WTC11 (cell line): ENCODE results near the gene SOCS7. TPM values are rescaled to one million over a fixed set of nuclear protein-coding genes. Genes with fewer than 3 reads are reported as not detected.

Experiments used
- ATAC-seq: fragments of 200-7000 bp; cut with Tn5 transposase; 2 replicates; pipeline ENCODE4 v1.10.0; 2021; ENCODE audit warnings: mild to moderate bottlenecking, moderate library complexity
- Bru-seq: library from RNA; stranded (reverse); fragments of 400-500 nt; gene quantifications from one replicate; lab custom pipeline; 2021; lab: Mats Ljungman, UMichigan
- CTCF ChIA-PET: fragments of 300-600 bp; sonication (Branson Sonifier 250); formaldehyde crosslinking; loops from one replicate; lab custom pipeline; 2021; ENCODE audit warnings: antibody characterized with exemption; lab: Charles Lee
- POLR2A ChIA-PET: fragments of 350-600 bp; sonication (Branson Sonifier 250); formaldehyde crosslinking; loops from one replicate; lab custom pipeline; 2021; ENCODE audit warnings: antibody characterized with exemption; lab: Charles Lee
- DNase-seq: peaks from one replicate; pipeline ENCODE4 v3.0.0; 2021; ENCODE audit warnings: low spot score
- H3K27ac Mint-ChIP-seq: 2 replicates; pipeline ENCODE4 v1.8.0; 2021; ENCODE audit warnings: mixed read lengths
- H3K27me3 Mint-ChIP-seq: 2 replicates; pipeline ENCODE4 v1.8.0; 2021; ENCODE audit warnings: low read depth, mild to moderate bottlenecking, moderate library complexity, mixed read lengths
- H3K36me3 Mint-ChIP-seq: 2 replicates; pipeline ENCODE4 v1.8.0; 2021; ENCODE audit warnings: mixed read lengths
- H3K4me1 Mint-ChIP-seq: 2 replicates; pipeline ENCODE4 v1.8.0; 2022; ENCODE audit warnings: mixed read lengths
- H3K4me3 Mint-ChIP-seq: 2 replicates; pipeline ENCODE4 v1.8.0; 2021; ENCODE audit warnings: mild to moderate bottlenecking, moderate library complexity, mixed read lengths
- H3K9me3 Mint-ChIP-seq: 2 replicates; pipeline ENCODE4 v1.8.0; 2021; ENCODE audit warnings: mixed read lengths
- ETV6 ChIP-seq: sonication (generic); formaldehyde crosslinking; IDR thresholded peaks from 2 replicates; pipeline ENCODE4 v1.8.1; 2022; ENCODE audit warnings: mild to moderate bottlenecking, missing genetic modification reagents
- GABPB1 ChIP-seq: sonication (generic); formaldehyde crosslinking; IDR thresholded peaks from 2 replicates; pipeline ENCODE4 v1.8.1; 2023; ENCODE audit warnings: mild to moderate bottlenecking, missing genetic modification reagents
- MXD4 ChIP-seq: fragments of 250-450 bp; sonication (Bioruptor Pico); IDR thresholded peaks from 2 replicates; pipeline ENCODE4 v1.8.0; 2021; ENCODE audit warnings: mild to moderate bottlenecking, moderate library complexity, borderline replicate concordance
- NR2C2 ChIP-seq: sonication (generic); formaldehyde crosslinking; IDR thresholded peaks from 2 replicates; pipeline ENCODE4 v1.8.0; 2022; ENCODE audit warnings: mild to moderate bottlenecking, missing genetic modification reagents
- SOX15 ChIP-seq: fragments of 250-450 bp; sonication (Bioruptor Pico); IDR thresholded peaks from 2 replicates; pipeline ENCODE4 v1.9.0; 2021; ENCODE audit warnings: mild to moderate bottlenecking
- TCF7 ChIP-seq: sonication (generic); formaldehyde crosslinking; IDR thresholded peaks from 2 replicates; pipeline ENCODE4 v1.8.0; 2022; ENCODE audit warnings: mild to moderate bottlenecking, low read depth, missing genetic modification reagents, moderate library complexity
- TEAD1 ChIP-seq: sonication (generic); formaldehyde crosslinking; IDR thresholded peaks from 2 replicates; pipeline ENCODE4 v1.8.0; 2022; ENCODE audit warnings: mild to moderate bottlenecking, missing genetic modification reagents
- ZNF263 ChIP-seq: sonication (generic); formaldehyde crosslinking; IDR thresholded peaks from 2 replicates; pipeline ENCODE4 v1.8.1; 2022; ENCODE audit warnings: low read depth, mild to moderate bottlenecking, moderate library complexity, missing genetic modification reagents
- ZNF317 ChIP-seq: sonication (generic); formaldehyde crosslinking; IDR thresholded peaks from 2 replicates; pipeline ENCODE4 v1.8.1; 2023; ENCODE audit warnings: low read depth, mild to moderate bottlenecking, moderate library complexity, missing genetic modification reagents, borderline replicate concordance
- long read RNA-seq, 3 experiments: library from RNA in 1 of 3; library from capped mRNA in 1 of 3; library from polyadenylated mRNA in 1 of 3; unstranded in 2 of 3; stranded (forward) in 1 of 3; transcript quantifications; one replicate each; pipeline ENCODE4 v2.0.0, GENCODE V29; 2021
- total RNA-seq: library from RNA; stranded (reverse); gene quantifications from 3 replicates; pipeline ENCODE4 v1.2.3, GENCODE V29; 2021
- TF ChIP-seq, protein P1 (sequence below): sonication (generic); formaldehyde crosslinking; IDR thresholded peaks from 2 replicates; pipeline ENCODE4 v1.8.1; 2023; ENCODE audit warnings: mild to moderate bottlenecking, missing genetic modification reagents, moderate library complexity
- TF ChIP-seq, protein P2 (sequence below): sonication (generic); formaldehyde crosslinking; IDR thresholded peaks from 2 replicates; pipeline ENCODE4 v1.8.0; 2022; ENCODE audit warnings: mild to moderate bottlenecking, missing genetic modification reagents
- TF ChIP-seq, protein P3 (sequence below): sonication (generic); formaldehyde crosslinking; IDR thresholded peaks from 2 replicates; pipeline ENCODE4 v1.8.1; 2022; ENCODE audit warnings: low read depth, mild to moderate bottlenecking, moderate library complexity, missing genetic modification reagents, borderline replicate concordance
- TF ChIP-seq, protein P4 (sequence below): sonication (generic); formaldehyde crosslinking; IDR thresholded peaks from 2 replicates; pipeline ENCODE4 v1.8.0; 2022; ENCODE audit warnings: mild to moderate bottlenecking, missing genetic modification reagents
- TF ChIP-seq, protein P5 (sequence below): sonication (generic); formaldehyde crosslinking; IDR thresholded peaks from 2 replicates; pipeline ENCODE4 v1.8.0; 2023; ENCODE audit warnings: missing genetic modification reagents, mild to moderate bottlenecking, borderline replicate concordance
- TF ChIP-seq, protein P6 (sequence below): sonication (generic); formaldehyde crosslinking; IDR thresholded peaks from 2 replicates; pipeline ENCODE4 v1.8.0; 2023; ENCODE audit warnings: mild to moderate bottlenecking, missing genetic modification reagents
- TF ChIP-seq, protein P7 (sequence below): sonication (generic); formaldehyde crosslinking; IDR thresholded peaks from 2 replicates; pipeline ENCODE4 v1.8.1; 2023; ENCODE audit warnings: mild to moderate bottlenecking, moderate library complexity, missing genetic modification reagents

The SOCS7 gene, protein sequence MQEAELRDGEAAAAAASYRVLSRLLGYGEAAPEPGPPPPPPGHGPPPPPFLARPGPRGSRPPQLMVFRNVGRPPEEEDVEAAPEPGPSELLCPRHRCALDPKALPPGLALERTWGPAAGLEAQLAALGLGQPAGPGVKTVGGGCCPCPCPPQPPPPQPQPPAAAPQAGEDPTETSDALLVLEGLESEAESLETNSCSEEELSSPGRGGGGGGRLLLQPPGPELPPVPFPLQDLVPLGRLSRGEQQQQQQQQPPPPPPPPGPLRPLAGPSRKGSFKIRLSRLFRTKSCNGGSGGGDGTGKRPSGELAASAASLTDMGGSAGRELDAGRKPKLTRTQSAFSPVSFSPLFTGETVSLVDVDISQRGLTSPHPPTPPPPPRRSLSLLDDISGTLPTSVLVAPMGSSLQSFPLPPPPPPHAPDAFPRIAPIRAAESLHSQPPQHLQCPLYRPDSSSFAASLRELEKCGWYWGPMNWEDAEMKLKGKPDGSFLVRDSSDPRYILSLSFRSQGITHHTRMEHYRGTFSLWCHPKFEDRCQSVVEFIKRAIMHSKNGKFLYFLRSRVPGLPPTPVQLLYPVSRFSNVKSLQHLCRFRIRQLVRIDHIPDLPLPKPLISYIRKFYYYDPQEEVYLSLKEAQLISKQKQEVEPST
- total RNA-seq (32.3 to 34.4 TPM (median 33.6 TPM) in 3 replicates), Bru-seq, nascent RNA (percentile 73 among the genes with signal in this experiment)
- long read RNA-seq, experiment 1, transcript SOCS7-202 (9 exons, 1,827 nt): major isoform, 8 of 32 reads
- long read RNA-seq, experiment 1, partial matches to known transcripts: 1 of 32 reads
- long read RNA-seq, experiment 1, other reads (novel, unspliced or antisense): 23 of 32 reads
- long read RNA-seq, experiment 2, full-length matches to known transcripts: 5 of 45 reads
- long read RNA-seq, experiment 2, partial matches to known transcripts: 2 of 45 reads
- long read RNA-seq, experiment 2, other reads (novel, unspliced or antisense): 38 of 45 reads
- long read RNA-seq, experiment 3, partial matches to known transcripts: 0 of 1 reads
- long read RNA-seq, experiment 3, other reads (novel, unspliced or antisense): 1 of 1 reads

DNA sequence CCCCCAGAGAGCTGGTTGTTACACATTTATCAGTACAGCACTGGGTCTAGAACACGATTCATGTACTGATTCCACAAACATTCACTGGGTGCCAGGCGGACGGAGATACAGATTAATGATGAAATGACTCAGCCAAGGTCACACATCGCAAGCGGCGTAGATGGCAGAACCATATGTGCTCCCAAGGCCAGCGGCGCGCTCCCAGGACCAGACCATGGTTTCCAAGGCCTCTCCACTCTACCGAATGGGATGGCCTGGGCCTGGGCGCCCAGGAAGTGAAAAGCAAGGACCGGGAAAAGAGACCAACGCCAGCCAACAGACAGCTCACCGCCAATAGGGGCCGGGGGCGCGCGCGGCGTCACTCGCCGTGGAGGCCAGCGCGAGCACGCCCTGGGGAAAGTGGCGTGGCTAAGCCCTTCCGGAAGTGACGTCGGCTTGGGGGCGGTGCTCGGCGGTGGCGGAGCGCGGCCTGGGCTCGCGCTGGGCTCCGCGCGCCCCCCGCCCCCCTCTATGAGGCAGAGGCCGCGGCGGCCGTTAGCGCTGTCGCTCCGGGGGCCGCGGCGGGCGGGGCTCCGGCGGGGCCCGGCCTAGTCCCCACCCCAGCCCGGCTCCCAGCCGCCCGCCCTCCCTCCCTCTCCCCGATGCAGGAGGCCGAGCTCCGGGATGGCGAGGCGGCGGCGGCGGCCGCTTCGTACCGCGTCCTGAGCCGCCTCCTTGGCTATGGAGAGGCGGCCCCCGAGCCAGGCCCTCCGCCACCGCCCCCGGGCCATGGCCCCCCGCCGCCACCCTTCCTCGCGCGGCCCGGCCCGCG is at the start of gene SOCS7:
Gene SOCS7 (plus strand): TSS at position 433 of the 811 bp plus-strand sequence. CDS start 209 bp downstream, at position 642.
- ChIA-PET POLR2A (interaction anchor here (0.9 to 1.3 kb wide), 2 partner anchors 52 to 64 kb away, joined by 3 read pairs; no protein-coding TSS in a partner anchor), CTCF (interaction anchor here (0.6 to 4.7 kb wide), 14 partner anchors 9 to 206 kb away, joined by 3 to 51 read pairs (median 6); no protein-coding TSS in a partner anchor)
- peak within 1 kb of the TSS; percentile 98 for H3K27ac Mint-ChIP-seq
- peaks cover 48% of the 10 kb centered on the region for H3K4me1 Mint-ChIP-seq
- H3K36me3 Mint-ChIP-seq: no peaks in the 10 kb centered on the region
- DNase-seq (peak; percentile 90), ATAC-seq (peak; percentile 81)
- peak within 1 kb of the TSS; percentile 79 for H3K4me3 Mint-ChIP-seq
- no peaks in the 10 kb centered on the region; the same call in 1 of the 2 replicates for H3K27me3 Mint-ChIP-seq
- H3K9me3 Mint-ChIP-seq: no peaks in the 10 kb centered on the region
- TF ChIP-seq, protein P1, sequence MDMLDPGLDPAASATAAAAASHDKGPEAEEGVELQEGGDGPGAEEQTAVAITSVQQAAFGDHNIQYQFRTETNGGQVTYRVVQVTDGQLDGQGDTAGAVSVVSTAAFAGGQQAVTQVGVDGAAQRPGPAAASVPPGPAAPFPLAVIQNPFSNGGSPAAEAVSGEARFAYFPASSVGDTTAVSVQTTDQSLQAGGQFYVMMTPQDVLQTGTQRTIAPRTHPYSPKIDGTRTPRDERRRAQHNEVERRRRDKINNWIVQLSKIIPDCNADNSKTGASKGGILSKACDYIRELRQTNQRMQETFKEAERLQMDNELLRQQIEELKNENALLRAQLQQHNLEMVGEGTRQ (CRISPR knock-in tag): no peak
- TF ChIP-seq ZNF263 (CRISPR knock-in tag) (no peak), TEAD1 (CRISPR knock-in tag) (no peak), ETV6 (CRISPR knock-in tag) (peak; percentile 73), ZNF317 (CRISPR knock-in tag) (no peak), MXD4 (CRISPR knock-in tag) (no peak), SOX15 (CRISPR knock-in tag) (no peak), GABPB1 (CRISPR knock-in tag) (peak; percentile 82), TCF7 (no peak), NR2C2 (CRISPR knock-in tag) (no peak)
- TF ChIP-seq, protein P2, sequence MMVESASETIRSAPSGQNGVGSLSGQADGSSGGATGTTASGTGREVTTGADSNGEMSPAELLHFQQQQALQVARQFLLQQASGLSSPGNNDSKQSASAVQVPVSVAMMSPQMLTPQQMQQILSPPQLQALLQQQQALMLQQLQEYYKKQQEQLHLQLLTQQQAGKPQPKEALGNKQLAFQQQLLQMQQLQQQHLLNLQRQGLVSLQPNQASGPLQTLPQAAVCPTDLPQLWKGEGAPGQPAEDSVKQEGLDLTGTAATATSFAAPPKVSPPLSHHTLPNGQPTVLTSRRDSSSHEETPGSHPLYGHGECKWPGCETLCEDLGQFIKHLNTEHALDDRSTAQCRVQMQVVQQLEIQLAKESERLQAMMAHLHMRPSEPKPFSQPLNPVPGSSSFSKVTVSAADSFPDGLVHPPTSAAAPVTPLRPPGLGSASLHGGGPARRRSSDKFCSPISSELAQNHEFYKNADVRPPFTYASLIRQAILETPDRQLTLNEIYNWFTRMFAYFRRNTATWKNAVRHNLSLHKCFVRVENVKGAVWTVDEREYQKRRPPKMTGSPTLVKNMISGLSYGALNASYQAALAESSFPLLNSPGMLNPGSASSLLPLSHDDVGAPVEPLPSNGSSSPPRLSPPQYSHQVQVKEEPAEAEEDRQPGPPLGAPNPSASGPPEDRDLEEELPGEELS (CRISPR knock-in tag): peak; percentile 71; the same call in 1 of the 2 replicates
- TF ChIP-seq, protein P3, sequence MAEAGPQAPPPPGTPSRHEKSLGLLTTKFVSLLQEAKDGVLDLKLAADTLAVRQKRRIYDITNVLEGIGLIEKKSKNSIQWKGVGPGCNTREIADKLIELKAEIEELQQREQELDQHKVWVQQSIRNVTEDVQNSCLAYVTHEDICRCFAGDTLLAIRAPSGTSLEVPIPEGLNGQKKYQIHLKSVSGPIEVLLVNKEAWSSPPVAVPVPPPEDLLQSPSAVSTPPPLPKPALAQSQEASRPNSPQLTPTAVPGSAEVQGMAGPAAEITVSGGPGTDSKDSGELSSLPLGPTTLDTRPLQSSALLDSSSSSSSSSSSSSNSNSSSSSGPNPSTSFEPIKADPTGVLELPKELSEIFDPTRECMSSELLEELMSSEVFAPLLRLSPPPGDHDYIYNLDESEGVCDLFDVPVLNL: no peak
- TF ChIP-seq, protein P4, sequence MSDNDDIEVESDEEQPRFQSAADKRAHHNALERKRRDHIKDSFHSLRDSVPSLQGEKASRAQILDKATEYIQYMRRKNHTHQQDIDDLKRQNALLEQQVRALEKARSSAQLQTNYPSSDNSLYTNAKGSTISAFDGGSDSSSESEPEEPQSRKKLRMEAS (CRISPR knock-in tag): peak; percentile 69; the same call in 1 of the 2 replicates
- TF ChIP-seq, protein P5, sequence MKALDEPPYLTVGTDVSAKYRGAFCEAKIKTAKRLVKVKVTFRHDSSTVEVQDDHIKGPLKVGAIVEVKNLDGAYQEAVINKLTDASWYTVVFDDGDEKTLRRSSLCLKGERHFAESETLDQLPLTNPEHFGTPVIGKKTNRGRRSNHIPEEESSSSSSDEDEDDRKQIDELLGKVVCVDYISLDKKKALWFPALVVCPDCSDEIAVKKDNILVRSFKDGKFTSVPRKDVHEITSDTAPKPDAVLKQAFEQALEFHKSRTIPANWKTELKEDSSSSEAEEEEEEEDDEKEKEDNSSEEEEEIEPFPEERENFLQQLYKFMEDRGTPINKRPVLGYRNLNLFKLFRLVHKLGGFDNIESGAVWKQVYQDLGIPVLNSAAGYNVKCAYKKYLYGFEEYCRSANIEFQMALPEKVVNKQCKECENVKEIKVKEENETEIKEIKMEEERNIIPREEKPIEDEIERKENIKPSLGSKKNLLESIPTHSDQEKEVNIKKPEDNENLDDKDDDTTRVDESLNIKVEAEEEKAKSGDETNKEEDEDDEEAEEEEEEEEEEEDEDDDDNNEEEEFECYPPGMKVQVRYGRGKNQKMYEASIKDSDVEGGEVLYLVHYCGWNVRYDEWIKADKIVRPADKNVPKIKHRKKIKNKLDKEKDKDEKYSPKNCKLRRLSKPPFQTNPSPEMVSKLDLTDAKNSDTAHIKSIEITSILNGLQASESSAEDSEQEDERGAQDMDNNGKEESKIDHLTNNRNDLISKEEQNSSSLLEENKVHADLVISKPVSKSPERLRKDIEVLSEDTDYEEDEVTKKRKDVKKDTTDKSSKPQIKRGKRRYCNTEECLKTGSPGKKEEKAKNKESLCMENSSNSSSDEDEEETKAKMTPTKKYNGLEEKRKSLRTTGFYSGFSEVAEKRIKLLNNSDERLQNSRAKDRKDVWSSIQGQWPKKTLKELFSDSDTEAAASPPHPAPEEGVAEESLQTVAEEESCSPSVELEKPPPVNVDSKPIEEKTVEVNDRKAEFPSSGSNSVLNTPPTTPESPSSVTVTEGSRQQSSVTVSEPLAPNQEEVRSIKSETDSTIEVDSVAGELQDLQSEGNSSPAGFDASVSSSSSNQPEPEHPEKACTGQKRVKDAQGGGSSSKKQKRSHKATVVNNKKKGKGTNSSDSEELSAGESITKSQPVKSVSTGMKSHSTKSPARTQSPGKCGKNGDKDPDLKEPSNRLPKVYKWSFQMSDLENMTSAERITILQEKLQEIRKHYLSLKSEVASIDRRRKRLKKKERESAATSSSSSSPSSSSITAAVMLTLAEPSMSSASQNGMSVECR (CRISPR knock-in tag): no peak
- TF ChIP-seq, protein P6, sequence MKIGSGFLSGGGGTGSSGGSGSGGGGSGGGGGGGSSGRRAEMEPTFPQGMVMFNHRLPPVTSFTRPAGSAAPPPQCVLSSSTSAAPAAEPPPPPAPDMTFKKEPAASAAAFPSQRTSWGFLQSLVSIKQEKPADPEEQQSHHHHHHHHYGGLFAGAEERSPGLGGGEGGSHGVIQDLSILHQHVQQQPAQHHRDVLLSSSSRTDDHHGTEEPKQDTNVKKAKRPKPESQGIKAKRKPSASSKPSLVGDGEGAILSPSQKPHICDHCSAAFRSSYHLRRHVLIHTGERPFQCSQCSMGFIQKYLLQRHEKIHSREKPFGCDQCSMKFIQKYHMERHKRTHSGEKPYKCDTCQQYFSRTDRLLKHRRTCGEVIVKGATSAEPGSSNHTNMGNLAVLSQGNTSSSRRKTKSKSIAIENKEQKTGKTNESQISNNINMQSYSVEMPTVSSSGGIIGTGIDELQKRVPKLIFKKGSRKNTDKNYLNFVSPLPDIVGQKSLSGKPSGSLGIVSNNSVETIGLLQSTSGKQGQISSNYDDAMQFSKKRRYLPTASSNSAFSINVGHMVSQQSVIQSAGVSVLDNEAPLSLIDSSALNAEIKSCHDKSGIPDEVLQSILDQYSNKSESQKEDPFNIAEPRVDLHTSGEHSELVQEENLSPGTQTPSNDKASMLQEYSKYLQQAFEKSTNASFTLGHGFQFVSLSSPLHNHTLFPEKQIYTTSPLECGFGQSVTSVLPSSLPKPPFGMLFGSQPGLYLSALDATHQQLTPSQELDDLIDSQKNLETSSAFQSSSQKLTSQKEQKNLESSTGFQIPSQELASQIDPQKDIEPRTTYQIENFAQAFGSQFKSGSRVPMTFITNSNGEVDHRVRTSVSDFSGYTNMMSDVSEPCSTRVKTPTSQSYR (CRISPR knock-in tag): 0 out of 2 replicates have a peak, but pooled peaks have one; percentile 30
- TF ChIP-seq, protein P7, sequence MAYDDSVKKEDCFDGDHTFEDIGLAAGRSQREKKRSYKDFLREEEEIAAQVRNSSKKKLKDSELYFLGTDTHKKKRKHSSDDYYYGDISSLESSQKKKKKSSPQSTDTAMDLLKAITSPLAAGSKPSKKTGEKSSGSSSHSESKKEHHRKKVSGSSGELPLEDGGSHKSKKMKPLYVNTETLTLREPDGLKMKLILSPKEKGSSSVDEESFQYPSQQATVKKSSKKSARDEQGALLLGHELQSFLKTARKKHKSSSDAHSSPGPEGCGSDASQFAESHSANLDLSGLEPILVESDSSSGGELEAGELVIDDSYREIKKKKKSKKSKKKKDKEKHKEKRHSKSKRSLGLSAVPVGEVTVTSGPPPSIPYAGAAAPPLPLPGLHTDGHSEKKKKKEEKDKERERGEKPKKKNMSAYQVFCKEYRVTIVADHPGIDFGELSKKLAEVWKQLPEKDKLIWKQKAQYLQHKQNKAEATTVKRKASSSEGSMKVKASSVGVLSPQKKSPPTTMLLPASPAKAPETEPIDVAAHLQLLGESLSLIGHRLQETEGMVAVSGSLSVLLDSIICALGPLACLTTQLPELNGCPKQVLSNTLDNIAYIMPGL (CRISPR knock-in tag): peak; percentile 22; the same call in 1 of the 2 replicates
